ENCODE results near the gene RPA3.

DNA sequence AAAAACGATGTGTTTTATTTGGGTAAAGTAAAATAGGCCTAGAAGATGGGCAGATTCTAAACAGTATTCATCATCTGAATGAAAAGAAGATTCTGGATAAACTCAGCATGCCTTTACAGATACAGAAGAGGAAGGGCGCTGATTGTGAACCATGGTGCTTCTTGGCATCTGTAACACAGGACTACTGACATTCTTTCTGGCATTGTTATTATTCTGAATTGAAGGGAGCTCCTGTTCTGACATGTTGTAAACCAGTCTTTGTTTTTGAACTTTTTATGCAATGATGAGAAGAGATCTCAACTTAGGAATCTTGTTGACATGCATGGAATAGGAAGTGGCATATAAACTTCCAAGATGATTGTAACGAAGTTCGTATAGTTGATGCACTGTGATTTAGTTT is 13.5 kb downstream of the RPA3 start:
- no peak for TF ChIP-seq POLR2A (IDR thresholded peaks at IDR 0.05)
- TF ChIP-seq, protein P1, sequence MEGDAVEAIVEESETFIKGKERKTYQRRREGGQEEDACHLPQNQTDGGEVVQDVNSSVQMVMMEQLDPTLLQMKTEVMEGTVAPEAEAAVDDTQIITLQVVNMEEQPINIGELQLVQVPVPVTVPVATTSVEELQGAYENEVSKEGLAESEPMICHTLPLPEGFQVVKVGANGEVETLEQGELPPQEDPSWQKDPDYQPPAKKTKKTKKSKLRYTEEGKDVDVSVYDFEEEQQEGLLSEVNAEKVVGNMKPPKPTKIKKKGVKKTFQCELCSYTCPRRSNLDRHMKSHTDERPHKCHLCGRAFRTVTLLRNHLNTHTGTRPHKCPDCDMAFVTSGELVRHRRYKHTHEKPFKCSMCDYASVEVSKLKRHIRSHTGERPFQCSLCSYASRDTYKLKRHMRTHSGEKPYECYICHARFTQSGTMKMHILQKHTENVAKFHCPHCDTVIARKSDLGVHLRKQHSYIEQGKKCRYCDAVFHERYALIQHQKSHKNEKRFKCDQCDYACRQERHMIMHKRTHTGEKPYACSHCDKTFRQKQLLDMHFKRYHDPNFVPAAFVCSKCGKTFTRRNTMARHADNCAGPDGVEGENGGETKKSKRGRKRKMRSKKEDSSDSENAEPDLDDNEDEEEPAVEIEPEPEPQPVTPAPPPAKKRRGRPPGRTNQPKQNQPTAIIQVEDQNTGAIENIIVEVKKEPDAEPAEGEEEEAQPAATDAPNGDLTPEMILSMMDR (IDR thresholded peaks at IDR 0.05), result no peak

Data from upper lobe of left lung (tissue), 4 donors.